SU-DHL-6 (cell line): ENCODE data around the gene ATOH8.

Experiments used
- EZH2phosphoT487 ChIP-seq: fragments of 200-600 bp; sonication (generic), shearing (Covaris generic); conservative IDR thresholded peaks from 2 replicates; pipeline ENCODE4 v1.6.1; 2018; ENCODE audit warnings: mild to moderate bottlenecking, antibody characterized with exemption, low read length, moderate library complexity, mixed read lengths
- TF ChIP-seq, protein P1 (sequence below): fragments of 200-600 bp; sonication (generic); IDR thresholded peaks from one replicate; pipeline ENCODE4 v1.5.1; 2017; ENCODE audit warnings: antibody characterized with exemption, mild to moderate bottlenecking, low read length, moderate library complexity; ENCODE audit not compliant: insufficient read depth, poor library complexity, severe bottlenecking

DNA sequence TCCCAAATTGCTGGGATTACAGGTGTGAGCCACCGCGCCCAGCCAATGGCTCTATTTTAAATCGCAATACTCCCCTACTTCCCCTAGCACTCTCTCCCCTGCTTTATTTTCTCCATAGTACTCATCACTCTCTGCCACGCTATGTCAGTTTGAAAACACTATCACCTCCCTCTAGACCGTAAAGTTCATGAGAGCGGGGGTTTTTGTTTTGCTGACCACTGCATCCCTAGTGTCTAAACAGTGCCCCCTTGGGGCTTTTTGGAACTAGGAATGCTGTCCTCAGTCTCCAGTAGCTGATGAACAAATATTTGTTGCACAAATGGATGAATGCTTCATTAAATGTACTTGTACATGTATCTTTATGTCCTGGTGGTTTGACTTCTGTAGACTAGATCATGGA lies 44.1 kb downstream of the ATOH8 start:
- TF ChIP-seq, protein P1, sequence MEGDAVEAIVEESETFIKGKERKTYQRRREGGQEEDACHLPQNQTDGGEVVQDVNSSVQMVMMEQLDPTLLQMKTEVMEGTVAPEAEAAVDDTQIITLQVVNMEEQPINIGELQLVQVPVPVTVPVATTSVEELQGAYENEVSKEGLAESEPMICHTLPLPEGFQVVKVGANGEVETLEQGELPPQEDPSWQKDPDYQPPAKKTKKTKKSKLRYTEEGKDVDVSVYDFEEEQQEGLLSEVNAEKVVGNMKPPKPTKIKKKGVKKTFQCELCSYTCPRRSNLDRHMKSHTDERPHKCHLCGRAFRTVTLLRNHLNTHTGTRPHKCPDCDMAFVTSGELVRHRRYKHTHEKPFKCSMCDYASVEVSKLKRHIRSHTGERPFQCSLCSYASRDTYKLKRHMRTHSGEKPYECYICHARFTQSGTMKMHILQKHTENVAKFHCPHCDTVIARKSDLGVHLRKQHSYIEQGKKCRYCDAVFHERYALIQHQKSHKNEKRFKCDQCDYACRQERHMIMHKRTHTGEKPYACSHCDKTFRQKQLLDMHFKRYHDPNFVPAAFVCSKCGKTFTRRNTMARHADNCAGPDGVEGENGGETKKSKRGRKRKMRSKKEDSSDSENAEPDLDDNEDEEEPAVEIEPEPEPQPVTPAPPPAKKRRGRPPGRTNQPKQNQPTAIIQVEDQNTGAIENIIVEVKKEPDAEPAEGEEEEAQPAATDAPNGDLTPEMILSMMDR: no peak
- TF ChIP-seq EZH2phosphoT487: no peak
